22Rv1 (cell line): ENCODE results near the gene ZNF462.

Experiments used
- CTCF ChIP-seq: fragments of 450-650 bp; IDR thresholded peaks from 2 replicates; pipeline ENCODE4 v1.5.1; 2017; ENCODE audit warnings: mild to moderate bottlenecking
- ZFX ChIP-seq: fragments of 450-650 bp; IDR thresholded peaks from 2 replicates; pipeline ENCODE4 v1.6.1; 2017; ENCODE audit warnings: antibody characterized with exemption, borderline replicate concordance

- TF ChIP-seq CTCF (no peak), ZFX (no peak)
Measured at GRCh38 chr9:107051392-107051791, 188.4 kb downstream of the ZNF462 start.
